ENCODE measurements around the gene TBC1D22A.

- TF ChIP-seq SNAI2 (CRISPR knock-in tag; IDR thresholded peaks at IDR 0.05) (no peak), ZFP30 (CRISPR knock-in tag; IDR thresholded peaks at IDR 0.05) (no peak), RARB (CRISPR knock-in tag; IDR thresholded peaks at IDR 0.05) (no peak)
Observed at GRCh38 chr22:46914481-46914880, 152.0 kb downstream of the TBC1D22A start.
